HG02642 (cell line): ENCODE results near the gene NDUFAB1.
"Not testable (repeated sequence)": the region's sequence is repeated elsewhere in the genome, so short reads cannot be mapped to it uniquely, and the experiment has no call there.

ENCODE experiments used
- ATAC-seq: cut with Tn5 transposase; IDR thresholded peaks from one replicate; pipeline ENCODE4 v1.9.1; 2021; ENCODE audit warnings: mild to moderate bottlenecking; ENCODE audit not compliant: unreplicated experiment, poor library complexity

The NDUFAB1 gene

DNA sequence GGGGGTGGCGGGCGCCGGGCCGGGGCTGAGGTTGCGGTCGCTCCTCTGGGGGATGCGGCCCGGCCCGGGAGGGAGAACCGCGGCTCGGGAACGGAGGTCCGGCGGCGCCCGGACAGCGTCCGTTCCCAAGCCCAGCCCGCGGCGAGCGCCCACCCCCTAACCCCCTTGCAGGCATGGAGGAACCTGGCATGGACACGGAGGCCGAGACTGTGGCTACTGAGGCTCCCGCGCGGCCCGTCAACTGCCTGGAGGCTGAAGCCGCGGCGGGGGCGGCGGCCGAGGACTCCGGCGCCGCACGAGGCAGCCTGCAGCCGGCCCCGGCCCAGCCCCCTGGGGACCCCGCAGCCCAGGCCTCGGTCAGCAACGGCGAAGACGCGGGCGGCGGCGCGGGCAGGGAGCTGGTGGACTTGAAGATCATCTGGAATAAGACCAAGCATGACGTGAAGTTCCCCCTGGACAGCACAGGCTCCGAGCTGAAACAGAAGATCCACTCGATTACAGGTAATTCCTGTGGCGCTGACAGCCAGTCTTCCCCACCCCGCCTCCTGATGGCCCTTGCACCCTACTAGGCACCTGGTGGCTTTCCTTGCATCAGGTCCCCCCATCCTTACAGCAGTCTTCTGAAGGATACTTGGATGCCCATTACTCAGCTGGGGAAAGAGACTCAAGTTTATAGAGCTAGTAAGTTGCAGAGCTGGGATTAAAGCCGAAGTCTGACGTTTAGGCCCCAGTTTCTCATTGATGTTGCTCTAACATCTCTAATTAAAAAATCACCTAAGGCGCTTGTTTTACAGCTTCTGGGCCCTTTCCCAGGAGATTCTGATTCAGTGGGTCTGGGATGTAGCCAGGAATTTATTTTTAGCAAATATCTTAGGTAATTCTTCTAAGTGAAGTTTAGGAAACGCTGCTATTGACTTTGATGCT is 38.1 kb downstream of the NDUFAB1 start:
- ATAC-seq, result peak; percentile 11

DNA sequence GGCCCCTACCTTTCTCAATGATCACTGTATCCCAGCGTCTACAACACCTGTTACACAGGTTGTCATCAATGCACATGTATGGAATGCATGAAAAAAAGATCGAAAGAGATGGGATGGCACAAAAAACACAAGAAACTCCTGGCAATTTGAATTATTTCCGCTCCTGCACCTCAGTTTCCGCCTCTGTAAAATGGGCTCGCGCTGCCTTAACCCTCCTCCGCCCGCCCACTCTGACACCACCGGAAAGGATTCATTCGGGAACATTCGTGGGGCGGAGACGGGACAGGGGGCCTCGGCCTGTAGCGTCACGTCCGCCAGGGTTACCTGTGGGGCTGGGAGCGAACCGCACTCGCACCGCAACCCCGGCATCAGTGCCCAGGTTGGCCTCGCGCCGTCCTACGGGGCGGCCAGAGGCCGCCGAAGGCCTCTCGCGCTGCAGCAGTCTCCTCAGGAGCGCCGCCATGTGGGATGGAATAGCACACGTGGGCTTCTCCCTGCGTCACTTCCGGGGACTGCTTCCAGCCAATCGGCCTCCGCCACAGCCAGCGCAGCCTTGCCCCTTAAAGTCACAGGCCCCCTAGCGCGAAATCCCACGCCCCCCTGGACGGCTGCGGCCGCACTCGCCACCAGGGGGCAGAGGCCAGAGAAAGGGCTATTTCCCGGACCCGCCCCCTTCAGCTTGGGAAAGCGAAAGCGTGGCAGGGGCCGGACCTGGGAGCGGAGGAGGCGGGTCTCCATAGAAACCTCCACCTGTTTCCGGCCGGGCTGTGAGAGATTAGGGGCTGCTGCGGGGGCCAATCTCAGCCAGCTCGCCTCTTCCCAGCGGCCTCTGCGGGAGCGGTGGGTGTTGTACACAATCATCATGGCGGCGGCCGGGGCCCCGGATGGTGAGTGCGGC is 39.0 kb downstream of the NDUFAB1 start, which contains the start of the genes EARS2 and UBFD1:
Gene EARS2, minus strand, starts transcription at position 470 of the 898 bp plus-strand sequence. Its CDS starts 7 bp downstream, at position 463.
Gene UBFD1, plus strand, starts transcription at position 847 of the 898 bp plus-strand sequence. Its CDS starts 16 bp downstream, at position 863.
- peak; percentile 92 for ATAC-seq

GRCh38 chr16:23554536-23554935 is 41.6 kb downstream of the NDUFAB1 start:
- no peak for ATAC-seq

DNA sequence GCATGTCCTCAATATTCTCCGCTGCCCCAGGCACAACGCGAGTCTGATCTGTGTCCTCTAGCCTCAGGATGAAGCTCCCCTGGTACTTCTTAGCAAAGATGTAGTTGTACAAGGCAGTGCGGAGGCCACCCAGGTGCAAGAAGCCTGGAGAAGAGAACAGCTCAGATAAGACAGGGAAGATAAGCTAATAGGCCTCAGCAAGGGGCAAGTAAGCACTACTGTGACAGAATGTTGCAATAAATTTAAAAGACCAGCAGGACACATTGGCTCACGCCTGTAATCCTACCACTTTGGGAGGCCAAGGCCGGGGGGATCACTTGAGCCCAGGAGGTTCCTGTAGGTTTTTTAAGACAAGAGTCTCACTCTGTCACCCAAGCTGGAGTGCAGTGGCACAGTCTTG is 44.0 kb downstream of the NDUFAB1 start:
- no peak for ATAC-seq

DNA sequence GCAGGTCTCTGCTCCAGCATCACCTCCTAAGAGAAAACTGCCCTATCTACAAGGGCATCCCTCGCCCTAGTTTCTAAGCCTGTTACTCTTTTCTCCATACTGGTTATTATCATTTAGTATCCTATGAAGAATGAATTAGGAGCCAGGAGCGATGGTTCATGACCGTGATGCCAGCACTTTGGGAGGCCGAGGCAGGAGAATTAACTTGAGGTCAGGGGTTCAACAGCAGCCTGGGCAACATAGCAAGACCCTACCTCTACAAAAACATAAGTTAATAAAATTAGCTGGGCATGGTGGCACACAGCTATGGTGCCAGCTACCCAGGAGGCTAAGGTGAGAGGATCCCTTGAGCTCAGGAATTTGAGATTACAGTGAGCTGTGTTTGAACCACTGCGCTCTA is 46.2 kb downstream of the NDUFAB1 start:
- ATAC-seq, result no peak

GRCh38 chr16:23544436-23544835 is 51.7 kb downstream of the NDUFAB1 start:
- ATAC-seq, result no peak

- not testable (repeated sequence) for ATAC-seq
Measured at GRCh38 chr16:23540817-23541178, 55.3 kb downstream of the NDUFAB1 start.

- ATAC-seq, result no peak
Measured at GRCh38 chr16:23539984-23540816, 55.9 kb downstream of the NDUFAB1 start.

GRCh38 chr16:23538919-23539278 is 57.2 kb downstream of the NDUFAB1 start:
- no peak for ATAC-seq

GRCh38 chr16:23537390-23537789 is 58.7 kb downstream of the NDUFAB1 start:
- ATAC-seq, result no peak

GRCh38 chr16:23535901-23536300 is 60.2 kb downstream of the NDUFAB1 start:
- ATAC-seq, result no peak

- ATAC-seq, result no peak
Measured at GRCh38 chr16:23534868-23535860, 61.0 kb downstream of the NDUFAB1 start.

DNA sequence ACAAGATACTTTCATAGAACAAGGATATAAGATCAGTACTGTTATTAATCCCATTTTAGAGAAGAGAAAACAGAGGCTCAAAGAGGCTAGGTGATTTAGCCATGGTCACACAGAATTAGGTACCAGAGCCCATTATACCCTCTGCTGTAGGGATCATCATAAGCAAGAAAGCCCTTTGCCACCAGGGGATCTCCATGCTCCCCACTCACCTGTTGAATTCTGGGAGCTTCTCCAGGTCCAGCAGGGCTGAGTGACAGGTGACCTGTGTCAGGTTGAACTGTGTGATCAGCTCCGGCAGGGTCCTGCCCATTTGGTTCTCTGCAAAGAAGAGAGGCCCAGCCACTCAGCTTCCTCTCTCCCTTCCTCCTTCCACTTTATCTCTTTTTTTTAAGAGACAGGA is 63.7 kb downstream of the NDUFAB1 start:
- no peak for ATAC-seq
